Adrenal gland (tissue), 5 donors: ENCODE data around the gene COL23A1.

Source experiments
- POLR2A ChIP-seq, 2 donors: fragments of 450-650 bp; IDR thresholded peaks; one replicate each; pipeline ENCODE4 v1.6.1; 2017; ENCODE audit warnings: antibody characterized with exemption in 2 of 2, mild to moderate bottlenecking in 2 of 2, moderate library complexity in 1 of 2
- TF ChIP-seq, protein P1 (sequence below), 6 experiments: fragments of 450-650 bp in 4 of 6; fragments of 200-600 bp in 2 of 6; sonication (generic) in 1 of 6; IDR thresholded peaks; 1 replicate in 5 of 6; 2 replicates in 1 of 6; pipeline versions ENCODE4 v1.5.1 to v1.8.0; 2016 to 2021; ENCODE audit warnings: antibody characterized with exemption in 6 of 6, mild to moderate bottlenecking in 2 of 6, moderate library complexity in 1 of 6
- donor health status: DM: no; HTN: no; CAD: no.

DNA sequence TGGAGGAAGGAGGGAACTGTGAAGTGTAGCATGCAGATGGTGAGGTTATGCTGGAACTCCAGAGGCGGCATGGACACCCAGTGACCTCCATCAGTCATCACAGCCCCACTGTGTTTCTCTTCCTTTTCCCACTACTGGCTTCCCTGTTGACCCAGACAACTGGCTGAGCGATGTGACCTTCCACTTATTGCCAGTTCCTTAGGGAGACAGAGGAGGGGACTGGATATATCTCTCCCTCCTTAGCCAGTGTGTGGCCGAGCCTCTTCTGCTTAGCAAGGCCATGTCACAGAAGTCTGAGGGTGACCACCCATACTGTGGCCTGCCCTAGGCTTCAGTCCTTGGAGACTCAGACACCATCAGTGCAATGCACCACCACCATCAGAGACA is 354.6 kb downstream of the COL23A1 start:
- TF ChIP-seq, protein P1, sequence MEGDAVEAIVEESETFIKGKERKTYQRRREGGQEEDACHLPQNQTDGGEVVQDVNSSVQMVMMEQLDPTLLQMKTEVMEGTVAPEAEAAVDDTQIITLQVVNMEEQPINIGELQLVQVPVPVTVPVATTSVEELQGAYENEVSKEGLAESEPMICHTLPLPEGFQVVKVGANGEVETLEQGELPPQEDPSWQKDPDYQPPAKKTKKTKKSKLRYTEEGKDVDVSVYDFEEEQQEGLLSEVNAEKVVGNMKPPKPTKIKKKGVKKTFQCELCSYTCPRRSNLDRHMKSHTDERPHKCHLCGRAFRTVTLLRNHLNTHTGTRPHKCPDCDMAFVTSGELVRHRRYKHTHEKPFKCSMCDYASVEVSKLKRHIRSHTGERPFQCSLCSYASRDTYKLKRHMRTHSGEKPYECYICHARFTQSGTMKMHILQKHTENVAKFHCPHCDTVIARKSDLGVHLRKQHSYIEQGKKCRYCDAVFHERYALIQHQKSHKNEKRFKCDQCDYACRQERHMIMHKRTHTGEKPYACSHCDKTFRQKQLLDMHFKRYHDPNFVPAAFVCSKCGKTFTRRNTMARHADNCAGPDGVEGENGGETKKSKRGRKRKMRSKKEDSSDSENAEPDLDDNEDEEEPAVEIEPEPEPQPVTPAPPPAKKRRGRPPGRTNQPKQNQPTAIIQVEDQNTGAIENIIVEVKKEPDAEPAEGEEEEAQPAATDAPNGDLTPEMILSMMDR (IDR thresholded peaks at IDR 0.05): no peak
- TF ChIP-seq POLR2A (IDR thresholded peaks at IDR 0.05): no peak
